ENCODE measurements around the gene BAHCC1. TPM values are rescaled to one million over a fixed set of nuclear protein-coding genes. Genes with fewer than 3 reads are reported as not detected.
A peak's percentile ranks its signal among the peaks of the same experiment; 100 is the strongest.

The BAHCC1 gene
- total RNA-seq, 1 donor from 2014 or later = 4.8 TPM

DNA sequence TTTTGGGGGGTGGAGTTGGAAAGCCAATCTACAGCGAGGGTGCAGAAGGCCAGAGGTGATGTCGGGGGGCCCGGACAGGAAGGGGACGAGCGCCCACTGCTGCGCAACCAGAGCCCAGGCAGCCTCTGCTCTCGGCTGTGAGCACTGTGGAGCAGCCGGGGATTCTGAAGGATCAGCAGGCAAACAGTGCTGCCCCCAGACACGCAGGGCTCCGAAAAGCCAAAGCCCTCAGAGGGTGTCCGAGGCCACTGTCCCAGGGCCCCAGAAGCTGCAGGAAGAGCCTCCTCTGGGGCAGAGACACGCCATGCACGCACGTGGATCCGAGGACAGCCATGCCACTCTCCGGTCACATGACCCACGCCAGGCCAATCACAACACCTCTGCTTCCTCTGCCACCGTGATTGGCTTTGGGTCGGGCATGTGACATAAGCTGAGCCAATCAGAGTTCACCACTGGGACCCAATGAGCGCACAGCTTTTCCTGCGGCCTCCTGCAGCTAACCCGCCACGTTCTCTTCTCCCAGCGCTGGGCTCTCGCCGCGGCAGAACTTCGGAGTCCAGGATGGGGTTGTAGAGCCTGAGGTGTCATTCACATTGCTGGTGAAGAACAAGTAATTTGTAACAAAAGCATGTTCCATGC is 76.7 kb downstream of the BAHCC1 start:
- DNase-seq (ENCODE audit: low read depth) = peak; percentile 20
- TF ChIP-seq, protein P1, sequence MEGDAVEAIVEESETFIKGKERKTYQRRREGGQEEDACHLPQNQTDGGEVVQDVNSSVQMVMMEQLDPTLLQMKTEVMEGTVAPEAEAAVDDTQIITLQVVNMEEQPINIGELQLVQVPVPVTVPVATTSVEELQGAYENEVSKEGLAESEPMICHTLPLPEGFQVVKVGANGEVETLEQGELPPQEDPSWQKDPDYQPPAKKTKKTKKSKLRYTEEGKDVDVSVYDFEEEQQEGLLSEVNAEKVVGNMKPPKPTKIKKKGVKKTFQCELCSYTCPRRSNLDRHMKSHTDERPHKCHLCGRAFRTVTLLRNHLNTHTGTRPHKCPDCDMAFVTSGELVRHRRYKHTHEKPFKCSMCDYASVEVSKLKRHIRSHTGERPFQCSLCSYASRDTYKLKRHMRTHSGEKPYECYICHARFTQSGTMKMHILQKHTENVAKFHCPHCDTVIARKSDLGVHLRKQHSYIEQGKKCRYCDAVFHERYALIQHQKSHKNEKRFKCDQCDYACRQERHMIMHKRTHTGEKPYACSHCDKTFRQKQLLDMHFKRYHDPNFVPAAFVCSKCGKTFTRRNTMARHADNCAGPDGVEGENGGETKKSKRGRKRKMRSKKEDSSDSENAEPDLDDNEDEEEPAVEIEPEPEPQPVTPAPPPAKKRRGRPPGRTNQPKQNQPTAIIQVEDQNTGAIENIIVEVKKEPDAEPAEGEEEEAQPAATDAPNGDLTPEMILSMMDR (conservative IDR thresholded peaks at IDR 0.05; ENCODE audit: low read depth, low read length) = peak; percentile 31
- H3K4me3 ChIP-seq (ENCODE audit: low read depth, low read length) = peak overlapping the region; percentile 23

DNA sequence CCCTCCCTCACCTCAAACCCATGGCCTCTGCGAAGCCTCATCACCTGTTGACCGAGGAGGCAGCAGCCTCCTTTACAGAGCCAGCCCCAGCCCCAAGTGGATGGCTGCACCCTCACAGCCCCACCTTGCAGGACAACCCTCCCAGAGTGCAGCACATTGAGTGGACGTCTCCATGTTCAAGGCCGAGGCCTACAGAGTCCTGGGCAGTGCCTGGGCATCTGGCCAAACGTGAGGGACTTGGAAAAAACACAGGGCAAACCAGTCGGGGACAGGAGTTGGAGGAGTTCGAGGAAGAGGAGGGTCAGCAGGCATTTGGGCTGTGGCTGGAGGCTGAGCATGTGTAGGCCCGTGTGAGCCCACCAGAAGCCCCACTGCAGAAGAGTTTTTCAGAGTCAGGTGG is 77.8 kb downstream of the BAHCC1 start:
- no peak for DNase-seq (ENCODE audit: low read depth)
- TF ChIP-seq, protein P1 (conservative IDR thresholded peaks at IDR 0.05; ENCODE audit: low read depth, low read length) = no peak
- H3K4me3 ChIP-seq (ENCODE audit: low read depth, low read length) = no peak overlapping the region

DNA sequence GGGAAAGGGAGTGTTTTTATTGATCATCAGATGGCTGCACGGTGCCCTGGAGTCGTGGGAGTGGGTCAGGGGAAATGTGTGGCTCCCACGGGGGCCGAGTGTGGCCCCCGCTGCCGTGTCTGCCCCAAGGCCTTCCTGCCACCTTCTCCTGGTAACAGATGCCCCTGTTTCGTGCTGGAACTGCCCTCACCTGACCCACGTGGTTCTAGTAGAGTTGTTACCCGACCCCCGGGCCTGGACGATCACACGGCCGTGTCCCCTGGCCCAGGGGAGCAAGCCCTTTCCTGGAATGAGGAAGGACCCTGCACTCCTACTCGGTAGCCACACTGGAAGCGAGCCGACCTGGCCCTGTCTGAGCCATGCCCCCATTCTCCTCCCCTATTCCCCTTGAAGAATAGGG is 79.7 kb downstream of the BAHCC1 start:
- DNase-seq (ENCODE audit: low read depth) = no peak
- TF ChIP-seq, protein P1 (conservative IDR thresholded peaks at IDR 0.05; ENCODE audit: low read depth, low read length) = no peak
- H3K4me3 ChIP-seq (ENCODE audit: low read depth, low read length) = no peak overlapping the region

DNA sequence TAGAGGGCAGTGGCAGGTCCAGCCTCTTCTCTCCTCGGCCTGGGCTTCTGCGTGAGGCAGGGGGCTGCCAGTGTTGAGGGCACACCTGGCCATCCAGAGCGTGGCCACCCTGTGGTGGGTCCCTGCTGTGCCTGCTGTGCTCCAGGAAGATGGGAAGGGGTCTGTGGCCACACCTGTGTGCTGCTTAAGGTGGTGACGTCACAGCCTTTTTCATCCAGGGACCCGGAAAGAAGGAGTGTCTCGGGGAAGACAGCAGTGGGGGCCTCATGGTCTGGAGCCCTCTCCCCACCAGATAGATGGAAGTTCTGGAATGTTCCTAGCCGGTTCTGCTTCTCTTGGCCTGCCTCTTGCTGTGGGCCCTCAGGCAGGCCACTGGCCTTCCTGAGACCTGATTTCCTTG is 80.8 kb downstream of the BAHCC1 start:
- H3K4me3 ChIP-seq (ENCODE audit: low read depth, low read length) = no peak overlapping the region
- TF ChIP-seq, protein P1 (conservative IDR thresholded peaks at IDR 0.05; ENCODE audit: low read depth, low read length) = no peak
- no peak for DNase-seq (ENCODE audit: low read depth)

DNA sequence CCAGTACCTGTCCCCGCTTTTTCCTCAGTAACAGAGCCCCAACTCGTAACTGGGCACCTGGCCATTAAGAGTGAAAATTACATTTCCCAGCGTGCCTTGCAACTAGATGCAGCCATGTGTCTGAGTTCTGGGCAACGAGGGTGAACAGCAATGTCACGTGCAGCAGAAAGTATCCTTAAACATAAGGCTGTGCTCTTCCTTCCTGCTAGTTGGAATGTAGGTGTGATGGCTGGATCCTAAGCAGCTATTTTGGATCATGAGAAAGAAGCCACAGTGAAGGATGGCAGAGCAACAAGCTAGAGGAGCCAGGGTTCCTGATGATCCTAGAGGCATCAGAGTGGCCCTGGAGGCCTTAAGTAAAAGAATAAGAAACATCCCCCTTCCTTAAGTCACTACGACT is 81.4 kb downstream of the BAHCC1 start:
- TF ChIP-seq, protein P1 (conservative IDR thresholded peaks at IDR 0.05; ENCODE audit: low read depth, low read length) = no peak
- H3K4me3 ChIP-seq (ENCODE audit: low read depth, low read length) = no peak overlapping the region
- DNase-seq (ENCODE audit: low read depth) = no peak

DNA sequence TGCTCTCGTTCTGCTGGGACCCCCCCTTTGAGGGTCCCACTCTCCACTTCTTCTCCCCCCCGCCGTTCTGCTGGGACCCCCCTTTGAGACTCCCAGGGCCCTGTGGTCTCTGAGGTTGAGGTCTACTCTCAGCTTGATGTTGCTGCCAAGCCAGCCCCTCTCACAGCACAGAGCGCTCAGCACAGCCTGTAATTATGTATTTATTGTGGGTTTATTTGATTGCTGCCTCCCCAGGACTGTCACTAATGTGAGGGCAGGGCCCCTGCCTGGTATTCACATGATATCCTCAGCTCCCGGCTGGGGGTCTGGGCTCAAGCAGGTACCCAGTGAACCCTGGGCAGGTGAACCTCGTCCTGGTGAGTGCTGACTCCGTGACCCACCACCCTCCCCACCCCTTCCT is 81.9 kb downstream of the BAHCC1 start:
- no peak for DNase-seq (ENCODE audit: low read depth)
- TF ChIP-seq, protein P1 (conservative IDR thresholded peaks at IDR 0.05; ENCODE audit: low read depth, low read length) = no peak
- no peak overlapping the region for H3K4me3 ChIP-seq (ENCODE audit: low read depth, low read length)

DNA sequence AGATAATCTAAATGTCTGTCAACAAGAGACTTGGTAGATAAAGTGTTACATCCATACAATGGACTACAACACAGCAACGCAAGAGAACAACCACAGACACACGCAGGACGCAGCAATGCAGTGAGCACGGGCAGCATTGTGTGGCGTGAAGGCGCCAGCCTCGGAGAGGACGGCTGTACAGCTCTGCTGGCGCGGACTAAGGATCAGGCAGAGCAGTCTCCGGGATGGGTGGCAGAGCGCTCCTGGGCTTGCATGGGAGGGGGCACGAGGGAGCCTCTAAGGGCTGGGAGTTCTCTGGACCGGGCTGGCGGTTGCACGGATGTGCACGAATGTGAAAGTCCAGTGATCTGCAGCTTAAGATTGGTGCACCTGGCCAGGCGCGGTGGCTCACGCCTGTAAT is 82.9 kb downstream of the BAHCC1 start:
- TF ChIP-seq, protein P1 (conservative IDR thresholded peaks at IDR 0.05; ENCODE audit: low read depth, low read length) = no peak
- no peak for DNase-seq (ENCODE audit: low read depth)
- H3K4me3 ChIP-seq (ENCODE audit: low read depth, low read length) = no peak overlapping the region

Measured in epithelial cell of proximal tubule (primary cell).